HepG2 (cell line): ENCODE measurements around the gene GPAM. TPM values are rescaled to one million over a fixed set of nuclear protein-coding genes. Genes with fewer than 3 reads are reported as not detected.

ENCODE experiments used
- ATAC-seq: fragments of 200-7000 bp; cut with Tn5 transposase; 3 replicates; pipeline ENCODE4 v1.9.1; 2020; ENCODE audit warnings: mild to moderate bottlenecking, moderate library complexity
- BruUV-seq: library from RNA; stranded (reverse); fragments of 400-500 nt; replicated peaks from 2 replicates; lab custom pipeline; 2021; lab: Mats Ljungman, UMichigan
- CTCF ChIA-PET: fragments of 300-600 bp; formaldehyde crosslinking; extraction: SDS; loops from one replicate; lab custom pipeline; 2021; ENCODE audit warnings: low total read pairs, inconsistent platforms, low intra/inter-chr PET ratio; lab: Yijun Ruan, JAX
- POLR2A ChIA-PET: fragments of 350-600 bp; sonication (Branson Sonifier 250); formaldehyde crosslinking; loops from one replicate; lab custom pipeline; 2020; ENCODE audit warnings: antibody characterized with exemption, inconsistent platforms; lab: Yijun Ruan, JAX
- DNase-seq: peaks from one replicate; pipeline ENCODE4 v3.0.0-alpha.2; 2015; ENCODE audit warnings: low spot score
- FAIRE-seq: peaks from 3 replicates; lab custom pipeline; 2011; peaks lifted over from hg19 to GRCh38; lab: Jason Lieb, UNC
- H2AFZ ChIP-seq: one replicate; pipeline ENCODE4 v1.6.1; 2011; ENCODE audit warnings: low read length, inconsistent platforms
- H3K27ac ChIP-seq: fragments of 300-600 bp; 3 replicates; pipeline ENCODE4 v1.8.0; 2011; ENCODE audit warnings: mixed run types, mild to moderate bottlenecking, mixed read lengths, low read length, inconsistent platforms; ENCODE audit not compliant: insufficient read depth; ENCODE audit errors: extremely low read length
- H3K27me3 ChIP-seq, 2 experiments: fragments of 200-600 bp in 1 of 2; 2 replicates in 1 of 2; 3 replicates in 1 of 2; pipeline versions ENCODE4 v1.6.0 to v1.8.0; 2011; ENCODE audit warnings: low read length in 2 of 2, mild to moderate bottlenecking in 2 of 2, moderate library complexity in 2 of 2, inconsistent platforms in 1 of 2; ENCODE audit not compliant: insufficient read depth in 2 of 2, control insufficient read depth in 1 of 2
- H3K36me3 ChIP-seq, 2 experiments: fragments of 200-600 bp in 1 of 2; replicated peaks in 1 of 2; 2 replicates in 1 of 2; 3 replicates in 1 of 2; pipeline versions ENCODE4 v1.5.1 to v1.8.0; 2011; ENCODE audit warnings: low read length in 2 of 2, inconsistent platforms in 1 of 2; ENCODE audit not compliant: insufficient read depth in 2 of 2, control insufficient read depth in 1 of 2
- H3K4me1 ChIP-seq: 2 replicates; pipeline ENCODE4 v1.5.1; 2012; ENCODE audit warnings: low read length, inconsistent platforms; ENCODE audit not compliant: insufficient read depth
- H3K4me2 ChIP-seq: 2 replicates; pipeline ENCODE4 v1.6.0; 2011; ENCODE audit warnings: low read depth, low read length, inconsistent platforms
- H3K4me3 ChIP-seq, 3 experiments: fragments of 200-600 bp in 1 of 3; sonication (generic), shearing (Covaris generic) in 1 of 3; replicated peaks in 1 of 3; 2 replicates each; pipeline ENCODE4 v1.5.1; 2011 to 2016; ENCODE audit warnings: low read length in 3 of 3, inconsistent platforms in 2 of 3, low read depth in 2 of 3, mild to moderate bottlenecking in 2 of 3, control low read depth in 1 of 3, mixed read lengths in 1 of 3; ENCODE audit not compliant: insufficient read depth in 1 of 3
- H3K79me2 ChIP-seq: one replicate; pipeline ENCODE4 v1.6.1; 2011; ENCODE audit warnings: low read length, inconsistent platforms; ENCODE audit not compliant: insufficient read depth
- H3K9ac ChIP-seq: 2 replicates; pipeline ENCODE4 v1.6.0; 2011; ENCODE audit warnings: mild to moderate bottlenecking, low read depth, low read length, inconsistent platforms; ENCODE audit not compliant: insufficient read depth
- H3K9me3 ChIP-seq: 2 replicates; pipeline ENCODE4 v1.5.1; 2012; ENCODE audit warnings: mild to moderate bottlenecking, low read length
- H4K20me1 ChIP-seq: 2 replicates; pipeline ENCODE4 v1.6.0; 2011; ENCODE audit warnings: inconsistent platforms, mild to moderate bottlenecking, low read length, moderate library complexity; ENCODE audit not compliant: insufficient read depth
- GATAD2A ChIP-seq: IDR thresholded peaks from 2 replicates; pipeline ENCODE4 v1.6.1; 2016
- KMT2A ChIP-seq: sonication (generic); formaldehyde crosslinking; IDR thresholded peaks from 2 replicates; pipeline ENCODE4 v1.4.0; 2020; ENCODE audit warnings: missing genetic modification reagents
- MYPOP ChIP-seq: sonication (generic); formaldehyde crosslinking; IDR thresholded peaks from 2 replicates; pipeline ENCODE4 v1.8.1; 2023; ENCODE audit warnings: mild to moderate bottlenecking, moderate library complexity, missing genetic modification reagents
- PAF1 ChIP-seq: IDR thresholded peaks from 2 replicates; pipeline ENCODE4 v1.6.1; 2016; ENCODE audit warnings: missing genetic modification reagents, missing compliant biosample characterization
- SSRP1 ChIP-seq: IDR thresholded peaks from 2 replicates; pipeline ENCODE4 v1.6.1; 2016; ENCODE audit warnings: control low read depth
- STAT5B ChIP-seq: sonication (generic); formaldehyde crosslinking; IDR thresholded peaks from 2 replicates; pipeline ENCODE4 v1.4.0; 2020; ENCODE audit warnings: missing genetic modification reagents
- WGBS: methylation state at CpG from one replicate; pipeline ENCODE4 v1.1.6; 2017; ENCODE audit warnings: low lambda C conversion rate; 5-methylcytosine and 5-hydroxymethylcytosine counted together
- in situ Hi-C: cut with HindIII; loops from 2 replicates; pipeline ENCODE4 v1.10.0; 2017; ENCODE audit warnings: low pct_unique_long_range_greater_than_20kb; ENCODE audit not compliant: extremely low pct_ligation_motif_present
- intact Hi-C: fragments of 100-400 bp; cut with micrococcal nuclease; formaldehyde crosslinking; loops from one replicate; pipeline ENCODE4 v1.10.0; 2022; ENCODE audit not compliant: unreplicated experiment
- polyA plus RNA-seq, 8 experiments: library from polyadenylated mRNA; depleted of rRNA in 3 of 8; stranded (reverse) in 7 of 8; unstranded in 1 of 8; fragments of >200 nt; fragmentation: Illumina TruSeq in 4 of 8; extraction: Trizol in 4 of 8; gene quantifications; 2 replicates each; pipeline versions ENCODE4 v1.2.1 to v1.2.3, GENCODE V29; 2011 to 2016; ENCODE audit warnings: low read depth in 4 of 8, missing spikeins in 1 of 8, mixed read lengths in 1 of 8; ENCODE audit not compliant: insufficient read depth in 1 of 8
- total RNA-seq, 5 experiments: library from RNA; depleted of rRNA; stranded (reverse); fragments of >200 nt; fragmentation: Illumina TruSeq; extraction: Trizol; gene quantifications; 2 replicates each; pipeline ENCODE4 v1.2.3, GENCODE V29; 2016; ENCODE audit warnings: low read depth in 1 of 5
- TF ChIP-seq, protein P1 (sequence below): sonication (generic); formaldehyde crosslinking; IDR thresholded peaks from 2 replicates; pipeline ENCODE4 v1.8.0; 2022; ENCODE audit warnings: mild to moderate bottlenecking, missing genetic modification reagents

Gene GPAM
- total and polyA plus RNA-seq, 2 of the 13 experiments (the other 11 are each of a cell fraction or from before 2014, with no cell fraction given): 36.8 to 140 TPM

DNA sequence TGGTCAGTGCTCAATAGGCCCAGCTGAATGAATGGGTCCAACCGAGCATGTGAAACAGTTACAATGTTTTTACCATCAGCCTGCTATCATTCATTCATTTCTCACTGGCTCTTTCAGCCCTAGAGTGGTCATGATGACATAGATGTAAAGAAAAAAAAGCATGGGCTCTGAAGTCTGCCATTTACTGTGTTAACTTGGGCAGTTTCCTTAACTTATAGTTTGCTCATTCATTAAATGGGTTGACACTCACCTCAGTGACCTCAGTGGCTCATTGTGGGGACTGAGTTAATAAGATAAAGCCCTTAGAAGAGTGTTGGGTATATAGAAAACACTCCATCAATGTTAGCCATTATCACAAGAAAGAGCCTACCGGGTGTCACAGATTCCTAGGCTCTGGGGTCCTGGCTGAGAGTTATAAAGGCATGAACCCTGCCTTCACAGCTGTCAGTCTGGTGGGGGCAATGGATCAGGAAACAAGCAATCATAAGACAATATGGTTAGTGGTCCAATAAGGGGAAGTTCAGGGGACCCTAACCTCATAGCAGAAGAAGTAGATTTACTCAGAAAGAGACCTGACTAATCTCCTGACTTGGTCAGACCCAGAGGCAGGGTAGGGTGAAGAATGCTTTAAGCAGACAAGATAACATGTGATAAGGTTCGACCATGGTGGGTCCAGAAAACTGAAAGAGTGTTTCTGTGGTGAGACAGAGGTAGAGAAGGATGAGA lies 29.7 kb upstream of the GPAM start:
- ChIA-PET CTCF (no interaction called here), POLR2A (interaction anchor here (0.8 to 5.1 kb wide), 4 partner anchors 11 to 92 kb away, joined by 3 to 65 read pairs (median 16); no protein-coding TSS in a partner anchor)
- TF ChIP-seq, protein P1, sequence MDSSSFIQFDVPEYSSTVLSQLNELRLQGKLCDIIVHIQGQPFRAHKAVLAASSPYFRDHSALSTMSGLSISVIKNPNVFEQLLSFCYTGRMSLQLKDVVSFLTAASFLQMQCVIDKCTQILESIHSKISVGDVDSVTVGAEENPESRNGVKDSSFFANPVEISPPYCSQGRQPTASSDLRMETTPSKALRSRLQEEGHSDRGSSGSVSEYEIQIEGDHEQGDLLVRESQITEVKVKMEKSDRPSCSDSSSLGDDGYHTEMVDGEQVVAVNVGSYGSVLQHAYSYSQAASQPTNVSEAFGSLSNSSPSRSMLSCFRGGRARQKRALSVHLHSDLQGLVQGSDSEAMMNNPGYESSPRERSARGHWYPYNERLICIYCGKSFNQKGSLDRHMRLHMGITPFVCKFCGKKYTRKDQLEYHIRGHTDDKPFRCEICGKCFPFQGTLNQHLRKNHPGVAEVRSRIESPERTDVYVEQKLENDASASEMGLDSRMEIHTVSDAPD: no peak
- TF ChIP-seq PAF1 (CRISPR knock-in tag) (0 out of 2 replicates have a peak, but pooled peaks have one; percentile 11), SSRP1 (CRISPR knock-in tag) (0 out of 2 replicates have a peak, but pooled peaks have one; percentile 1), STAT5B (CRISPR knock-in tag) (no peak), MYPOP (CRISPR knock-in tag) (0 out of 2 replicates have a peak, but pooled peaks have one; percentile 15), KMT2A (CRISPR knock-in tag) (no peak), GATAD2A (CRISPR knock-in tag) (no peak)
- Histone ChIP-seq H3K9me3 (no peaks in the 10 kb centered on the region), H3K4me2 (no peak overlapping the region), H2AFZ (no peak overlapping the region), H3K27ac (no peak overlapping the region), H3K4me3 (no peak overlapping the region), H3K4me1 (peaks cover 83% of the 10 kb centered on the region), H3K36me3 (peaks cover 32 to 85% of the 10 kb centered on the region in 2 experiments), H4K20me1 (no peaks in the 10 kb centered on the region), H3K79me2 (peaks cover 43% of the 10 kb centered on the region), H3K9ac (no peak overlapping the region), H3K27me3 (no peaks in the 10 kb centered on the region)
- no peak for FAIRE-seq
- intact Hi-C loops (no loop called here), in situ Hi-C loops (no loop called here)
- DNase-seq: no peak
- 95% methylated on average over 3 of the region's 3 CpGs for WGBS
- ATAC-seq: no peak
- BruUV-seq: no TSS peak
